Endothelial cell of umbilical vein (primary cell): ENCODE results near the gene NFIA. TPM values are rescaled to one million over a fixed set of nuclear protein-coding genes. Genes with fewer than 3 reads are reported as not detected.
A peak's percentile ranks its signal among the peaks of the same experiment; 100 is the strongest.

Experiments
- BruUV-seq: library from RNA; stranded (reverse); fragments of 400-500 nt; replicated peaks from 2 replicates; lab custom pipeline; 2021; lab: Mats Ljungman, UMichigan
- CTCF ChIA-PET: fragments of 300-600, 350-600 bp; sonication (Branson Sonifier 250); formaldehyde crosslinking; loops from one replicate; lab custom pipeline; 2021; ENCODE audit warnings: antibody characterized with exemption, inconsistent platforms; lab: Charles Lee
- POLR2A ChIA-PET: fragments of 300-600, 350-600 bp; sonication (Branson Sonifier 250); formaldehyde crosslinking; loops from one replicate; lab custom pipeline; 2021; ENCODE audit warnings: antibody characterized with exemption, inconsistent platforms; lab: Charles Lee
- DNase-seq: peaks from one replicate; pipeline ENCODE4 v3.0.0-alpha.2; 2011; ENCODE audit warnings: low read depth, low spot score
- FAIRE-seq: peaks from 2 replicates; lab custom pipeline; 2011; peaks lifted over from hg19 to GRCh38; lab: Jason Lieb, UNC
- H2AFZ ChIP-seq: 2 replicates; pipeline ENCODE4 v1.6.0; 2012; ENCODE audit warnings: low read depth, low read length, control low read depth, inconsistent platforms
- H3K27ac ChIP-seq: 2 replicates; pipeline ENCODE4 v1.5.1; 2011; ENCODE audit warnings: low read depth, mild to moderate bottlenecking, control low read depth, low read length, moderate library complexity; ENCODE audit not compliant: insufficient read depth
- H3K27me3 ChIP-seq, 2 experiments: 2 replicates each; pipeline versions ENCODE4 v1.6.0 to v1.6.1; 2011; ENCODE audit warnings: low read length in 2 of 2, mixed read lengths in 1 of 2; ENCODE audit not compliant: control insufficient read depth in 2 of 2, insufficient read depth in 2 of 2
- H3K36me3 ChIP-seq, 2 experiments: 2 replicates in 1 of 2; 3 replicates in 1 of 2; pipeline ENCODE4 v1.5.1; 2011; ENCODE audit warnings: low read length in 2 of 2, mild to moderate bottlenecking in 1 of 2, moderate library complexity in 1 of 2; ENCODE audit not compliant: control insufficient read depth in 2 of 2, insufficient read depth in 2 of 2; ENCODE audit errors: extremely low read depth in 1 of 2
- H3K4me1 ChIP-seq: 3 replicates; pipeline ENCODE4 v1.5.1; 2011; ENCODE audit warnings: mild to moderate bottlenecking, low read length; ENCODE audit not compliant: control insufficient read depth, insufficient read depth; ENCODE audit errors: extremely low read depth
- H3K4me2 ChIP-seq: 2 replicates; pipeline ENCODE4 v1.6.1; 2011; ENCODE audit warnings: low read length, control low read depth, mixed read lengths; ENCODE audit not compliant: insufficient read depth
- H3K4me3 ChIP-seq, 3 experiments: fragments of 200-600 bp in 1 of 3; sonication (generic), shearing (Covaris generic) in 1 of 3; replicated peaks in 1 of 3; 2 replicates each; pipeline ENCODE4 v1.5.1; 2011 to 2016; ENCODE audit warnings: control low read depth in 3 of 3, low read length in 3 of 3, mild to moderate bottlenecking in 2 of 3, inconsistent platforms in 1 of 3, low read depth in 1 of 3, moderate library complexity in 1 of 3; ENCODE audit not compliant: insufficient read depth in 1 of 3
- H3K79me2 ChIP-seq: 2 replicates; pipeline ENCODE4 v1.6.0; 2012; ENCODE audit warnings: low read length, inconsistent platforms; ENCODE audit not compliant: control insufficient read depth, insufficient read depth
- H3K9ac ChIP-seq: replicated peaks from 2 replicates; pipeline ENCODE3; 2011; ENCODE audit warnings: low read length, control low read depth; ENCODE audit not compliant: insufficient read depth; ENCODE audit errors: extremely low read depth
- H3K9me1 ChIP-seq: replicated peaks from 3 replicates; pipeline ENCODE4 v1.6.0; 2011; ENCODE audit warnings: mild to moderate bottlenecking, low read length; ENCODE audit not compliant: control insufficient read depth, insufficient read depth; ENCODE audit errors: extremely low read depth
- H3K9me3 ChIP-seq: replicated peaks from 2 replicates; pipeline ENCODE4 v1.5.1; 2012; ENCODE audit warnings: low read length, inconsistent platforms; ENCODE audit not compliant: control insufficient read depth, insufficient read depth
- H4K20me1 ChIP-seq: replicated peaks from 2 replicates; pipeline ENCODE3; 2011; ENCODE audit warnings: mild to moderate bottlenecking, low read length; ENCODE audit not compliant: control insufficient read depth, insufficient read depth; ENCODE audit errors: extremely low read depth
- EZH2 ChIP-seq: IDR thresholded peaks from 2 replicates; pipeline ENCODE4 v1.6.1; 2012; ENCODE audit warnings: borderline replicate concordance, low read depth, mild to moderate bottlenecking, moderate library complexity, low read length, inconsistent platforms; ENCODE audit not compliant: severe bottlenecking
- FOS ChIP-seq: IDR thresholded peaks from 2 replicates; pipeline ENCODE4 v1.6.1; 2011; ENCODE audit warnings: mild to moderate bottlenecking, low read length, moderate library complexity, borderline replicate concordance; ENCODE audit not compliant: insufficient read depth
- GATA2 ChIP-seq: IDR thresholded peaks from 2 replicates; pipeline ENCODE4 v1.7.0; 2011; ENCODE audit warnings: low read depth, mild to moderate bottlenecking, moderate library complexity, mixed read lengths, low read length; ENCODE audit not compliant: insufficient read length, insufficient read depth
- JUN ChIP-seq: IDR thresholded peaks from 2 replicates; pipeline ENCODE4 v1.6.1; 2011; ENCODE audit warnings: borderline replicate concordance, low read depth; ENCODE audit not compliant: insufficient read length, insufficient read depth
- MYC ChIP-seq: IDR thresholded peaks from one replicate; pipeline ENCODE4 v1.6.1; 2011; ENCODE audit warnings: mild to moderate bottlenecking, low read depth, low read length
- POLR2A ChIP-seq: IDR thresholded peaks from 2 replicates; pipeline ENCODE4 v1.6.1; 2012; ENCODE audit warnings: low read depth, mild to moderate bottlenecking, control low read depth, low read length
- POLR2AphosphoS5 ChIP-seq: IDR thresholded peaks from 2 replicates; pipeline ENCODE4 v1.6.1; 2012; ENCODE audit warnings: low read depth, mild to moderate bottlenecking, control low read depth, low read length, moderate library complexity; ENCODE audit not compliant: insufficient read depth
- dilution Hi-C: fragments of 300-500 bp; cut with MboI; formaldehyde crosslinking; loops from one replicate; pipeline ENCODE4 v1.15.0; 2019; ENCODE audit warnings: low sequenced_read_pairs; ENCODE audit not compliant: extremely low pct_ligation_motif_present
- intact Hi-C: fragments of 100-400 bp; cut with micrococcal nuclease; formaldehyde crosslinking; loops from one replicate; pipeline ENCODE4 v1.10.0; 2022
- polyA plus RNA-seq, 4 experiments: library from polyadenylated mRNA; depleted of rRNA in 3 of 4; stranded (reverse) in 3 of 4; unstranded in 1 of 4; fragments of >200 nt; gene quantifications; 2 replicates each; pipeline versions ENCODE4 v1.2.1 to v1.2.3, GENCODE V29; 2011 to 2012; ENCODE audit warnings: missing spikeins in 1 of 4
- total RNA-seq: library from RNA; stranded (reverse); gene quantifications from 2 replicates; pipeline ENCODE4 v1.2.3, GENCODE V29; 2021
- TF ChIP-seq, protein P1 (sequence below): IDR thresholded peaks from 2 replicates; pipeline ENCODE4 v1.6.1; 2011; ENCODE audit not compliant: insufficient read depth, insufficient read length
- TF ChIP-seq, protein P2 (sequence below), 2 donors: IDR thresholded peaks; 1 replicate in 1 of 2; 2 replicates in 1 of 2; pipeline ENCODE4 v1.5.1; 2011; ENCODE audit warnings: low read length in 2 of 2, mild to moderate bottlenecking in 2 of 2, moderate library complexity in 2 of 2, control low read depth in 1 of 2, inconsistent platforms in 1 of 2, low read depth in 1 of 2; ENCODE audit not compliant: insufficient read depth in 1 of 2; ENCODE audit errors: extremely low read depth in 1 of 2

Gene NFIA
- total and polyA plus RNA-seq, 2 donors (not counting 3 experiments of a cell fraction or from before 2014, with no cell fraction given), result 25.5 to 47.0 TPM

DNA sequence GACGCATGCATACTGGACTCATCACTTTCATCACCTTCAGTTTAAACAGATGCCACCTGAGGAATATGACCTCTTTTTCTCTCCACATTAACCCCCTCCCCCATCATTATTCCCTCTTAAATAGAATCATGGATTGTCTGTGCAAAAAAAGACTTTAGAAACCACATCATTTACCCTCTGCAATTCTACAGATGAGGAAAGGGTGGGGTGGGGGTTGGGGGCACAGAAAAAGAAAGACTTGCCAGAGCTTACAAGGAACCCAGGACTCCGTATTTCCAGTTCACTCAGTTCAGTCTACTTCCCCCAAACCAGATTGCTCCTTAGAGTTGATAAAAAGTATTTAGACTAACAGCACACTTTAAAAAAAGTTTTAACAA lies 26.2 kb upstream of the NFIA start:
- CTCF ChIA-PET, result interaction anchor here (0.9 to 1.9 kb wide), 9 partner anchors 22 to 797 kb away, joined by 3 to 10 read pairs (median 5); no protein-coding TSS in a partner anchor
- DNase-seq, result no peak
- Histone ChIP-seq H3K27ac (no peak overlapping the region), H3K4me3 (no peak overlapping the region), H3K79me2 (no peaks in the 10 kb centered on the region), H3K4me1 (peaks cover 10% of the 10 kb centered on the region), H3K9ac (peak overlapping the region; percentile 63), H3K36me3 (no peaks in the 10 kb centered on the region), H3K4me2 (peak overlapping the region; percentile 81), H3K9me1 (no peaks in the 10 kb centered on the region), H2AFZ (no peak overlapping the region), H4K20me1 (no peaks in the 10 kb centered on the region), H3K9me3 (no peaks in the 10 kb centered on the region), H3K27me3 (no peaks in the 10 kb centered on the region)
- BruUV-seq, result no TSS peak
- POLR2A ChIA-PET, result no interaction called here
- dilution Hi-C loops (no loop called here), intact Hi-C loops (loop anchor here (2.0 kb wide), 2 partner anchors 129 to 231 kb away; no protein-coding TSS in a partner anchor)
- TF ChIP-seq EZH2 (no peak), FOS (no peak), MYC (no peak), JUN (no peak), POLR2AphosphoS5 (no peak), POLR2A (no peak), GATA2 (no peak)
- TF ChIP-seq, protein P1, sequence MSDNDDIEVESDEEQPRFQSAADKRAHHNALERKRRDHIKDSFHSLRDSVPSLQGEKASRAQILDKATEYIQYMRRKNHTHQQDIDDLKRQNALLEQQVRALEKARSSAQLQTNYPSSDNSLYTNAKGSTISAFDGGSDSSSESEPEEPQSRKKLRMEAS, result no peak
- TF ChIP-seq, protein P2, sequence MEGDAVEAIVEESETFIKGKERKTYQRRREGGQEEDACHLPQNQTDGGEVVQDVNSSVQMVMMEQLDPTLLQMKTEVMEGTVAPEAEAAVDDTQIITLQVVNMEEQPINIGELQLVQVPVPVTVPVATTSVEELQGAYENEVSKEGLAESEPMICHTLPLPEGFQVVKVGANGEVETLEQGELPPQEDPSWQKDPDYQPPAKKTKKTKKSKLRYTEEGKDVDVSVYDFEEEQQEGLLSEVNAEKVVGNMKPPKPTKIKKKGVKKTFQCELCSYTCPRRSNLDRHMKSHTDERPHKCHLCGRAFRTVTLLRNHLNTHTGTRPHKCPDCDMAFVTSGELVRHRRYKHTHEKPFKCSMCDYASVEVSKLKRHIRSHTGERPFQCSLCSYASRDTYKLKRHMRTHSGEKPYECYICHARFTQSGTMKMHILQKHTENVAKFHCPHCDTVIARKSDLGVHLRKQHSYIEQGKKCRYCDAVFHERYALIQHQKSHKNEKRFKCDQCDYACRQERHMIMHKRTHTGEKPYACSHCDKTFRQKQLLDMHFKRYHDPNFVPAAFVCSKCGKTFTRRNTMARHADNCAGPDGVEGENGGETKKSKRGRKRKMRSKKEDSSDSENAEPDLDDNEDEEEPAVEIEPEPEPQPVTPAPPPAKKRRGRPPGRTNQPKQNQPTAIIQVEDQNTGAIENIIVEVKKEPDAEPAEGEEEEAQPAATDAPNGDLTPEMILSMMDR (IDR thresholded peaks at IDR 0.05; ENCODE audit: extremely low read depth in 1 of 2, insufficient read depth in 1 of 2, low read depth in 1 of 2, low read length in 2 of 2), result no peak
- FAIRE-seq, result peak; percentile 44
